ENCODE results near the gene DNAI2.

The DNAI2 gene

DNA sequence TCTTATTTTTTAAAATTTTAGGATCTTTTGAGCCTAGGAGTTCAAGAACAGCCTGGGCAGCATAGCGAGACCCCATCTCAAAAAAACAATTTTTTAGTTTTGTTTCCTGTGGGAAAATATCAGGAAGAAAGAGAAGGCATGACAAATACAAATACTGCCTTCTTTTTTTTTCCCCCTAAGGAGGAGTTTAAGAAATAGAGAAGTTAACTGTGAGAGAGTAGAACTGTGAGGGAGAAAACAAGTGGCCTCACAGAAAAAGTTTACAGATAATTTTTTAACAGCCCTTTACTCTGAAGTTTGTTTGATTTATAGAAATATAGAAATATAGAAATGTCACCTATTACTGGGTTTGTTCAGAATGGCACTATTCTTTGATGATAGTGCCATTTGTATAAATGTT lies 39.5 kb upstream of the DNAI2 start (continued):
- no peak for TF ChIP-seq ZNF791 (tag by site-specific recombination; IDR thresholded peaks at IDR 0.05)
- TF ChIP-seq, protein P1, sequence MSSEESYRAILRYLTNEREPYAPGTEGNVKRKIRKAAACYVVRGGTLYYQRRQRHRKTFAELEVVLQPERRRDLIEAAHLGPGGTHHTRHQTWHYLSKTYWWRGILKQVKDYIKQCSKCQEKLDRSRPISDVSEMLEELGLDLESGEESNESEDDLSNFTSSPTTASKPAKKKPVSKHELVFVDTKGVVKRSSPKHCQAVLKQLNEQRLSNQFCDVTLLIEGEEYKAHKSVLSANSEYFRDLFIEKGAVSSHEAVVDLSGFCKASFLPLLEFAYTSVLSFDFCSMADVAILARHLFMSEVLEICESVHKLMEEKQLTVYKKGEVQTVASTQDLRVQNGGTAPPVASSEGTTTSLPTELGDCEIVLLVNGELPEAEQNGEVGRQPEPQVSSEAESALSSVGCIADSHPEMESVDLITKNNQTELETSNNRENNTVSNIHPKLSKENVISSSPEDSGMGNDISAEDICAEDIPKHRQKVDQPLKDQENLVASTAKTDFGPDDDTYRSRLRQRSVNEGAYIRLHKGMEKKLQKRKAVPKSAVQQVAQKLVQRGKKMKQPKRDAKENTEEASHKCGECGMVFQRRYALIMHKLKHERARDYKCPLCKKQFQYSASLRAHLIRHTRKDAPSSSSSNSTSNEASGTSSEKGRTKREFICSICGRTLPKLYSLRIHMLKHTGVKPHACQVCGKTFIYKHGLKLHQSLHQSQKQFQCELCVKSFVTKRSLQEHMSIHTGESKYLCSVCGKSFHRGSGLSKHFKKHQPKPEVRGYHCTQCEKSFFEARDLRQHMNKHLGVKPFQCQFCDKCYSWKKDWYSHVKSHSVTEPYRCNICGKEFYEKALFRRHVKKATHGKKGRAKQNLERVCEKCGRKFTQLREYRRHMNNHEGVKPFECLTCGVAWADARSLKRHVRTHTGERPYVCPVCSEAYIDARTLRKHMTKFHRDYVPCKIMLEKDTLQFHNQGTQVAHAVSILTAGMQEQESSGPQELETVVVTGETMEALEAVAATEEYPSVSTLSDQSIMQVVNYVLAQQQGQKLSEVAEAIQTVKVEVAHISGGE (tag by site-specific recombination; conservative IDR thresholded peaks at IDR 0.05; ENCODE audit: low read depth): no peak
- no peak for TF ChIP-seq ZSCAN30 (tag by site-specific recombination; IDR thresholded peaks at IDR 0.05)

DNA sequence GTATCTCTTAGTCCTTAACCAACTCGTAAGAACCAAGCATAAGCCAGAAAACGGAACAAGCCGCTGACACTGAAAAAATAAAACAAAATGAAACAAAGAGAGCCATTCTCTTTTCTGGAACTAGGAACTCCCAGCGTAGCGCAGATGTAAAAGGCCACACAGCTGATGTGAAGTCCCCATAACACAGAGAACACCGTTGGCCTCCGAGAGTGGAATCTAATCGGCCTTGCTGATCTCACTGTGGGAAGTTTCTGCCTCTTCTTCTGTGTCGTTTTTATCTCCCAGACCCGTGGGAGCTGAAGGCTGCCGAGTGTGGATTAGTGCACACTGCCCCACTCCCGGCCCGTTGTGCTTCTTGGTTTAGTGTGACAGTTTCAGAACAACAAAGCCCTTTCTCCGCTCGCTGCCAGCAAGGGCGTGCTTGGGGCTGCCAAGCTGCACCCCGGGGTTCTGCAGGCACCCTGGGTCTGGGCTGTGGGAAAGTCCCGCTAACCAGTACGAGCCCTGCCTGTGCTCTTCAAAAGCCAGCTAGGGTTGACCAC lies 38.9 kb upstream of the DNAI2 start:
- ChIA-PET CTCF (interaction anchor here (0.9 kb wide), 1 partner anchor 49 kb away, joined by 3 read pairs; no protein-coding TSS in a partner anchor), POLR2A (no interaction called here)
- Histone ChIP-seq H3K9me3 (ENCODE audit: control insufficient read depth, insufficient read depth, low read depth, low read length) (no peaks in the 10 kb centered on the region), H3K36me3 (ENCODE audit: control insufficient read depth in 2 of 2, insufficient read depth in 1 of 2, low read length in 2 of 2) (peaks cover 0 to 12% of the 10 kb centered on the region in 2 experiments; a peak in 1 of 3 replicates), H3K4me1 (ENCODE audit: control insufficient read depth, insufficient read depth, low read length) (no peaks in the 10 kb centered on the region), H3K27ac (ENCODE audit: extremely low read depth, low read depth, low read length) (no peak overlapping the region), H3K4me3 (ENCODE audit: low read depth, low read length) (no peak overlapping the region)
- TF ChIP-seq, protein P2, sequence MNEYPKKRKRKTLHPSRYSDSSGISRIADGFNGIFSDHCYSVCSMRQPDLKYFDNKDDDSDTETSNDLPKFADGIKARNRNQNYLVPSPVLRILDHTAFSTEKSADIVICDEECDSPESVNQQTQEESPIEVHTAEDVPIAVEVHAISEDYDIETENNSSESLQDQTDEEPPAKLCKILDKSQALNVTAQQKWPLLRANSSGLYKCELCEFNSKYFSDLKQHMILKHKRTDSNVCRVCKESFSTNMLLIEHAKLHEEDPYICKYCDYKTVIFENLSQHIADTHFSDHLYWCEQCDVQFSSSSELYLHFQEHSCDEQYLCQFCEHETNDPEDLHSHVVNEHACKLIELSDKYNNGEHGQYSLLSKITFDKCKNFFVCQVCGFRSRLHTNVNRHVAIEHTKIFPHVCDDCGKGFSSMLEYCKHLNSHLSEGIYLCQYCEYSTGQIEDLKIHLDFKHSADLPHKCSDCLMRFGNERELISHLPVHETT (tag by site-specific recombination; IDR thresholded peaks at IDR 0.05): no peak
- TF ChIP-seq ZNF48 (tag by site-specific recombination; IDR thresholded peaks at IDR 0.05) (no peak), ZNF701 (tag by site-specific recombination; IDR thresholded peaks at IDR 0.05) (no peak), PRDM1 (tag by site-specific recombination; IDR thresholded peaks at IDR 0.05) (no peak), BCL11B (tag by site-specific recombination; IDR thresholded peaks at IDR 0.05; ENCODE audit: low read depth) (no peak), WT1 (tag by site-specific recombination; IDR thresholded peaks at IDR 0.05) (no peak), ZBTB8A (tag by site-specific recombination; IDR thresholded peaks at IDR 0.05) (no peak), ZNF366 (tag by site-specific recombination; conservative IDR thresholded peaks at IDR 0.05) (no peak), KLF8 (tag by site-specific recombination; IDR thresholded peaks at IDR 0.05) (no peak), ZNF76 (tag by site-specific recombination; IDR thresholded peaks at IDR 0.05; ENCODE audit: borderline replicate concordance, low read depth) (no peak), REPIN1 (tag by site-specific recombination; IDR thresholded peaks at IDR 0.05; ENCODE audit: low read depth) (no peak)
- TF ChIP-seq, protein P3, sequence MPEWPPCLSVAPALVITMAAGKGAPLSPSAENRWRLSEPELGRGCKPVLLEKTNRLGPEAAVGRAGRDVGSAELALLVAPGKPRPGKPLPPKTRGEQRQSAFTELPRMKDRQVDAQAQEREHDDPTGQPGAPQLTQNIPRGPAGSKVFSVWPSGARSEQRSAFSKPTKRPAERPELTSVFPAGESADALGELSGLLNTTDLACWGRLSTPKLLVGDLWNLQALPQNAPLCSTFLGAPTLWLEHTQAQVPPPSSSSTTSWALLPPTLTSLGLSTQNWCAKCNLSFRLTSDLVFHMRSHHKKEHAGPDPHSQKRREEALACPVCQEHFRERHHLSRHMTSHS (tag by site-specific recombination; IDR thresholded peaks at IDR 0.05): no peak
- TF ChIP-seq, protein P4, sequence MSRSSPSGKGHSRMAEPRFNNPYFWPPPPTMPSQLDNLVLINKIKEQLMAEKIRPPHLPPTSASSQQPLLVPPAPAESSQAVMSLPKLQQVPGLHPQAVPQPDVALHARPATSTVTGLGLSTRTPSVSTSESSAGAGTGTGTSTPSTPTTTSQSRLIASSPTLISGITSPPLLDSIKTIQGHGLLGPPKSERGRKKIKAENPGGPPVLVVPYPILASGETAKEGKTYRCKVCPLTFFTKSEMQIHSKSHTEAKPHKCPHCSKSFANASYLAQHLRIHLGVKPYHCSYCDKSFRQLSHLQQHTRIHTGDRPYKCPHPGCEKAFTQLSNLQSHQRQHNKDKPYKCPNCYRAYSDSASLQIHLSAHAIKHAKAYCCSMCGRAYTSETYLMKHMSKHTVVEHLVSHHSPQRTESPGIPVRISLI (tag by site-specific recombination; IDR thresholded peaks at IDR 0.05): no peak
- TF ChIP-seq, protein P5, sequence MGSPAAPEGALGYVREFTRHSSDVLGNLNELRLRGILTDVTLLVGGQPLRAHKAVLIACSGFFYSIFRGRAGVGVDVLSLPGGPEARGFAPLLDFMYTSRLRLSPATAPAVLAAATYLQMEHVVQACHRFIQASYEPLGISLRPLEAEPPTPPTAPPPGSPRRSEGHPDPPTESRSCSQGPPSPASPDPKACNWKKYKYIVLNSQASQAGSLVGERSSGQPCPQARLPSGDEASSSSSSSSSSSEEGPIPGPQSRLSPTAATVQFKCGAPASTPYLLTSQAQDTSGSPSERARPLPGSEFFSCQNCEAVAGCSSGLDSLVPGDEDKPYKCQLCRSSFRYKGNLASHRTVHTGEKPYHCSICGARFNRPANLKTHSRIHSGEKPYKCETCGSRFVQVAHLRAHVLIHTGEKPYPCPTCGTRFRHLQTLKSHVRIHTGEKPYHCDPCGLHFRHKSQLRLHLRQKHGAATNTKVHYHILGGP (tag by site-specific recombination; IDR thresholded peaks at IDR 0.05): no peak
- TF ChIP-seq, protein P6, sequence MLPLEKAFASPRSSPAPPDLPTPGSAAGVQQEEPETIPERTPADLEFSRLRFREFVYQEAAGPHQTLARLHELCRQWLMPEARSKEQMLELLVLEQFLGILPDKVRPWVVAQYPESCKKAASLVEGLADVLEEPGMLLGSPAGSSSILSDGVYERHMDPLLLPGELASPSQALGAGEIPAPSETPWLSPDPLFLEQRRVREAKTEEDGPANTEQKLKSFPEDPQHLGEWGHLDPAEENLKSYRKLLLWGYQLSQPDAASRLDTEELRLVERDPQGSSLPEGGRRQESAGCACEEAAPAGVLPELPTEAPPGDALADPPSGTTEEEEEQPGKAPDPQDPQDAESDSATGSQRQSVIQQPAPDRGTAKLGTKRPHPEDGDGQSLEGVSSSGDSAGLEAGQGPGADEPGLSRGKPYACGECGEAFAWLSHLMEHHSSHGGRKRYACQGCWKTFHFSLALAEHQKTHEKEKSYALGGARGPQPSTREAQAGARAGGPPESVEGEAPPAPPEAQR (tag by site-specific recombination; IDR thresholded peaks at IDR 0.05): no peak
- TF ChIP-seq, protein P7, sequence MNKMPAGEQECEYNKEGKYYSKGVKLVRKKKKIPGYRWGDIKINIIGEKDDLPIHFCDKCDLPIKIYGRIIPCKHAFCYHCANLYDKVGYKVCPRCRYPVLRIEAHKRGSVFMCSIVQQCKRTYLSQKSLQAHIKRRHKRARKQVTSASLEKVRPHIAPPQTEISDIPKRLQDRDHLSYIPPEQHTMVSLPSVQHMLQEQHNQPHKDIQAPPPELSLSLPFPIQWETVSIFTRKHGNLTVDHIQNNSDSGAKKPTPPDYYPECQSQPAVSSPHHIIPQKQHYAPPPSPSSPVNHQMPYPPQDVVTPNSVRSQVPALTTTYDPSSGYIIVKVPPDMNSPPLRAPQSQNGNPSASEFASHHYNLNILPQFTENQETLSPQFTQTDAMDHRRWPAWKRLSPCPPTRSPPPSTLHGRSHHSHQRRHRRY (tag by site-specific recombination; IDR thresholded peaks at IDR 0.05): no peak
- TF ChIP-seq, protein P8, sequence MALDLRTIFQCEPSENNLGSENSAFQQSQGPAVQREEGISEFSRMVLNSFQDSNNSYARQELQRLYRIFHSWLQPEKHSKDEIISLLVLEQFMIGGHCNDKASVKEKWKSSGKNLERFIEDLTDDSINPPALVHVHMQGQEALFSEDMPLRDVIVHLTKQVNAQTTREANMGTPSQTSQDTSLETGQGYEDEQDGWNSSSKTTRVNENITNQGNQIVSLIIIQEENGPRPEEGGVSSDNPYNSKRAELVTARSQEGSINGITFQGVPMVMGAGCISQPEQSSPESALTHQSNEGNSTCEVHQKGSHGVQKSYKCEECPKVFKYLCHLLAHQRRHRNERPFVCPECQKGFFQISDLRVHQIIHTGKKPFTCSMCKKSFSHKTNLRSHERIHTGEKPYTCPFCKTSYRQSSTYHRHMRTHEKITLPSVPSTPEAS (tag by site-specific recombination; IDR thresholded peaks at IDR 0.05): no peak
